Inflammatory macrophage (primary cell): ENCODE measurements around the gene OSBPL1A.

Experiments used
- DNase-seq, 2 donors: peaks; one replicate each; pipeline ENCODE4 v3.0.0-alpha.2; 2020 to 2022
- total RNA-seq, 18 experiments: gene quantifications; one replicate each; lab custom pipeline; 2026; ENCODE audit warnings: mixed read lengths in 6 of 18, inconsistent platforms in 2 of 18; lab: John Stamatoyannopoulos, UW

OSBPL1A gene
- 26.5 to 86.4 (median 55.1) reads per million in 18 experiments for total RNA-seq

GRCh38 chr18:24397694-24398368 is at the start of gene OSBPL1A:
TSS of gene OSBPL1A (minus strand) at chr18:24397824. CDS start at chr18:24377533, 20,291 bp downstream.
- peak; percentile 97 to 98 for DNase-seq

- no peak for DNase-seq
Measured at GRCh38 chr18:24446953-24447538, 49.4 kb upstream of the OSBPL1A start.

DNA sequence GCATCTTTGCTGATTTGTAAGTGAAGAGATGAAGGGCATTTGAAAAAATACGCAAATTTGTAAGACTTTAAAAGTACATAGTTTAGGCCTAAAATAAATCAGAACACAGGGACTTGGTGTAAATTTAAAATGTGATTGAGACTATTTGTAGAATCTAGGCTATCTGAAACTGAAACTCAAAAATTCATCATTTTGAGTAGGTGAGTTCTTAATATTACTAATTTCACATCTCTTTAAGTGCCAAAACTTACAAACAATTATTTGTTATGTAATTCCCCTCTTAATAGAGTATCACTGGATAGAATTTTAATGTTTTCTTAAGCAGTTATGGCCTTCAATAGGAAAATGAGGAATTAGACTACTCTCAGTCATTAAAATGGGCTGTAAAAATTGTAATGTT is 48.8 kb upstream of the OSBPL1A start:
- DNase-seq = no peak

GRCh38 chr18:24443870-24444269 is 46.2 kb upstream of the OSBPL1A start:
- DNase-seq = peak; percentile 28 to 33

GRCh38 chr18:24436939-24437338 is 39.3 kb upstream of the OSBPL1A start:
- no peak for DNase-seq

DNA sequence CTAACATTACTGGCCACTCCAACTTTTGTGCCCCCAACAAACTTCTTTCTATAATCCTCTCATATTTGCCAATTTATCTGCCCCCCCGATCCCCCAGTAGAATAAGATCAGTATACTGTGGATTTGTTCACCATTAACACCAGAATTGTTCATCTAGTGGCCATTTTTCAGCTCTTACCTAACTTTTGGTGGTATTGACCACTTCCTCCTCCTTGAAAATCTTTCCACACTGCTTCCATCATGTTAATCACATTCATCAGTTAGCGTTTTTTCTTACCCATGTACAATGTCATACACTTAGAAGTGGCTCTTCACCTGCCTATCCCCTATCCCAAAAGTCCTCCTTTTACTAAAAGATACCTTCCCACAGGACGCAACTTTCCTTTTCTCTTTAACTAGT is 35.0 kb upstream of the OSBPL1A start:
- peak in 1 of 2 donors; percentile 37 for DNase-seq

GRCh38 chr18:24429188-24429587 is 31.6 kb upstream of the OSBPL1A start:
- no peak for DNase-seq

- DNase-seq = no peak
Measured at GRCh38 chr18:24428709-24429108, 31.1 kb upstream of the OSBPL1A start.

GRCh38 chr18:24427484-24427883 is 29.9 kb upstream of the OSBPL1A start:
- peak in 1 of 2 donors; percentile 18 for DNase-seq

DNA sequence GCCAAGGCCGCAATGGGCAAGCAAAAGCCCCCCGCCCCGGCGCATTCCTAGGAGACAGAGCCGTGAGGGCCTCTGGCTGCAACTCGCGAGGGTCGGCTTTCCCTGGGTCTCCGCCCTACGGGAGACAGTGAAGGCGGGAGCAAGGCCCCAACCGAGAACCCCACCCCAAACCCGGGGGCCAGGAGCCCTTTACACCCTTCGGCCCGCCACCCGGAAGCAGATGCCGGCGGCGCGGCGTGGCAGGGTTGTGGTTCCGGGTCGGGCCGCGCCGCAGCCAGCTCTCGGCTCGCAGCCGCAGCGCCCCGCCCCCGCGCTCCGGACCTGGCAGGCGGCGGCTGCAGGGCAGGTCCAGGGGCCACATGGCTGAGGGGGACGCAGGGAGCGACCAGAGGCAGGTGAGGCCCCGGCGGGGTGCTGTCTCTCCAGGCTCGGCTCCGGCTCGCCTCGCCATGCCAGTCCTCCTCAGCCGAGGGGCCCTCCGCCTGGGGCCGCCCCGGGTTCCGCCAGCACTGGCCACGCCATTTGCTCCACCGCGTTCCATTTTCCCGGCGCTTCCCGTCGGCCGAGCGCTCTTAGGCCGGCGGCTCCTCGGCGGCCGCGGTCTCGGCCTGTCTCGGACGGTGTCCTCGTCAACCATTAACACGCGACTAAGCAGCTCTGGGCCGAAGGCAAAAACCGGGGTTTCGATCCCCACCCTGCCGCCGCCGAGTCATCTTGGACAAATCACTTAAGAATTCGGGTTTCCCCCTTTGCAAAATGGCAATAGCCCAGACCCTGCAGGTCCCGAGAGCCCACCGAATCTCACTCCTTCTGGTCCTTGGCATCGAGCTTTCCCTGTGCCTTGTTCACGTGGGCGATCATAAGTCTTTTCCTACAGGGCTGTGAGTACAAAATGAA is 29.0 kb upstream of the OSBPL1A start, which contains the start of gene IMPACT:
Gene IMPACT, plus strand, starts transcription at position 273 of the 897 bp plus-strand sequence. Its CDS starts 87 bp downstream, at position 360.
- peak; percentile 83 to 90 for DNase-seq

DNA sequence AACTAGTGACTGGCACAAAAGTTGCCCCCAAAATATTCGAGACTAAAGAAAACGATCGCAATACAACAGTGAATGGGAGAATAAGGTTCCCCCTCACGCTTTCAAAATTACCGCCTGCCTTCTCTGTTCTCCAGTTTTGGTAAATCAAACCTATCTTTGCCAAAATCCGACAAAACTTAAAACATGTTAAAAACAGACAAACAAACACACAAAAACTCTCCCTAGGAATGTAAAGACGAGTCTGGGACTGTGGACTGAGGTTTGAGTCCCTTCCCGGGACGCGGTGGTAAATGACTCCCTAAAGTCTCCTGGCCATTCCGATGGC is 28.4 kb upstream of the OSBPL1A start:
- DNase-seq = peak in 1 of 2 donors; percentile 2

DNA sequence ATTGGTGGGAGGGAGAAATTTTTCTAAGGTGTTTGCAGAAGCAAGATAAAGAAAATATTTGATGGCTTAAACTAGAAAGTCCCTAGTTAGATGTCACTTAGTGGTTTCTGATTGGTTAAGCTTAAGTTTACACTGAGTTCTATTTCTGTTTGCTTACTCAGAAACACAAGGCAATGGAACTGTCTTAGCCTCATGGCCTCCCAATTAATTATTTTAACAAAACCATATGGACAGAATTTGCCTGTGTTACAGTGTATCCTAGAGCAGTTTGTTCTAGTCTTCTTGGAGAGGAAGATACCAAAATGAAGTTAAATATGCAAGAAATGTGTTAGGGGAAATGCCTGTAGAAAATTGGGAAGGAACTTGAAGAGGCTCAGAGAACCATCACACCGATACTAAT is 24.2 kb upstream of the OSBPL1A start:
- DNase-seq = peak in 1 of 2 donors; percentile 7

DNA sequence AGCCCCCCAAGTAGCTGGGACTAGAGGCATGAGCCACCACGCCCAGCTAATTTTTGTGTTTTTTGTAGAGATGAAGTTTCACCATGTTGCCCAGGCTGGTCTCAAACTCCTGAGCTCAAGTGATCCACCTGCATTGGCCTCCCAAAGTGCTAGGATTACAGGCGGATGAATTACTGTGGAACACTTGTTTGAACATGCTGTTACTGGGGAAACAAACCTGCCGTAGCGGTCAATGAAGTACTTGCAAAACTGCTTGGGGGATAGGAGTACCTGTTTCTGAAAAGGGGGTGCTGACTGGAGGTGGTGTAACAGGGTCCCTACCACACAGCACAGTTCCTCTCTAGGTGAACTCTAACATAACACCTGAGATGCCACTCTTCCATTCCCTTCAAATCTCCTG is 22.9 kb upstream of the OSBPL1A start:
- no peak for DNase-seq

DNA sequence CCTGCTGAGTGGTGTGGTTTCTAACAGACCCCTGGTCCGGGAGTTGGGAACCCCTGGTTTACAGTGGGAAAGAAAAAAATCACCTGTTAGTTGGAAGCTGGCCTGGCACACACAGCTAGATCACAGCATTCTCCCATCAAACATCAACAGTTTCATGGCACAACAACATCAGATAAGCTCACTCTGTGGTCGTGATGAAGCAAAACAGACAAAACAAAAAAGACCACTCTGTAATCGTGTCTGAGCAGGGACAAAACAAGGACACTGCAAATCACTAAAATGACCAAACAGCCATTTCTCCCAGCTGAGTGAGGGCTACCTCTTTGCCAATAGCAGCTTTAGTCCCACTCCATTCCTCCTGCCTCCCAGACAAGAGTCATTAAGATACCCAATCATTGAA is 19.9 kb upstream of the OSBPL1A start:
- DNase-seq = no peak

GRCh38 chr18:24414349-24415003 is 16.9 kb upstream of the OSBPL1A start:
- DNase-seq = no peak

DNA sequence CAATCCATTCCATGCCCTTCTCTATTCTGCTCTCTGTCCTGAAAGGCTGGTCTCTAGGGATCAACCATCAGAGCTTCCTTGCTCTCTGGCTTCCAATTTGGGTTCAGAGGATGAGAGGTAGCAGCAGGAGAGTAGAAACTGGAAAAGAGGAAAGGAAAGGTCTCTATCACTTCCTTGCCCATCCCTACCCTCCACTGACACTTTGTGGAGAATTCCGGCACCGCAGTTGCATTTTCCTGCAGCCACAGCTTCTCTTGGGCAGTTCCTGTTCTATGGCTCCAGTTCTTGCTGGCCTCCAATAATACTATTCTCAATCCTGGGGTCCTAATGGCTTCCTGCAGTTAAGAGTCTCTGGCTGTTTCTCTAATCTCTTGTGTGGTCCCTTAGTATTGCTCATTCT is 15.5 kb upstream of the OSBPL1A start:
- peak in 1 of 2 donors; percentile 19 for DNase-seq

DNA sequence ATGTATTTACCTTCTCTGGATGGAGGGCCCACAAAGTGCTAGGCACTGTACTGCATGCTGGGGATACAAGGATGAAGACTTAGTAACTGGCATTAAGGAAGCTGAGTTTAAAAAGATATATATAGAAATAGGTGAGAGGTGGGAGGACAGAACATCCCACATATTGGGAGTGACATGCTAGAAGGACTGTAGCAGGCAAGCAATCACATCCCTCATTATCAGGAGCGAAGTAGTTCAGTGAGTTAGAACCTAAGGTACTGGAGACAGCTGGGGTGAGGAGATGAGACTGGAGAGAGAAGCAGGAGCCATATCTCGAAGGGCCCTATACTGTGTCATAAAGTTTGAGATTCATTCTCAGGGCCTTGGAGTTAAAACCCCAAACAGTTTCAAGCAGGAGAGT is 10.9 kb upstream of the OSBPL1A start:
- no peak for DNase-seq

DNA sequence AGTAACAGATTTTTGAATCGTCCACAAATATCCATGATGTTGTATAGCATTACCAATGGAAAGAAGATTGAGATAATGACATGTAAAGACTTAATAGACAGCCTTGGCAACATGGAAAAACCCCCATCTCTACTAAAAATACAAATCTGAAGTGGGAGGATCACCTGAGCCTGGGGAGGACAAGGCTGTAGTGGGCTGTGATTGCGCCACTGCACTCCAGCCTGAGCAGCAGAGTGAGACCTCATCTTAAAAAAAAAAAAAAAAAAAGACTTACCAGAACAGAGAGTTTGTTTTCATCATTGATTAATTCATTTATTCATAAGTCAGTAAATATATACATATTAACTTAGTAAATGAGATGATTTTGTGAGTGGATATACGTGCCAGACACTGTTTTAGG is 7.0 kb upstream of the OSBPL1A start:
- no peak for DNase-seq

GRCh38 chr18:24403076-24403475 is 5.5 kb upstream of the OSBPL1A start:
- no peak for DNase-seq

DNA sequence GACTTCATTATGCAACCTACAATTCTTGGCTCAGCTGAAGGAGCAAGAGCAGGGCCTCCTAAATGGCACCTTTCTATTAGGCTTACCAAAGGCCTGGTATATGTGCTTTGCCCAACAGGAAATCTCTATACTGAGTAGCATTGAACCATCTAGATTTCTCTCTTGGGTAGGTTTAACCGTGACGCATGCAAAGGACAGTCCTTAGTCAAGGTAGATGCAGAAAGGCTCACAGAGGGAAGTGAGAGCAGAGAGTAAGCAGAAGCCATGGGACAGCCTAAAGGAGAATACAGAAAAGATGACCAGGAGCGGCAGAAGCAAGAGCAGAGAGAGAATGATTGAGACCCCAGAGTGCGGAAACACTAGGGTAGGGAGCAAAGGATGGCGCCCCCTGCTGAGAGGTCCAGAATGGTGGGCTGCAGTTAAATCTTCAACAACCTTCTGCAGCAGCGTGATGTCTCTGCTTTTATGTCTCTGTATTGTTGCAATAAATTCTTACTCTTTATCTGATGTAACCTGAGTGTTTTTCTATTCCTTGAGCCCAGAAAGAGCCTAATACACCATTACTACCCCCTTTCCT is 4.7 kb upstream of the OSBPL1A start:
- no peak for DNase-seq

DNA sequence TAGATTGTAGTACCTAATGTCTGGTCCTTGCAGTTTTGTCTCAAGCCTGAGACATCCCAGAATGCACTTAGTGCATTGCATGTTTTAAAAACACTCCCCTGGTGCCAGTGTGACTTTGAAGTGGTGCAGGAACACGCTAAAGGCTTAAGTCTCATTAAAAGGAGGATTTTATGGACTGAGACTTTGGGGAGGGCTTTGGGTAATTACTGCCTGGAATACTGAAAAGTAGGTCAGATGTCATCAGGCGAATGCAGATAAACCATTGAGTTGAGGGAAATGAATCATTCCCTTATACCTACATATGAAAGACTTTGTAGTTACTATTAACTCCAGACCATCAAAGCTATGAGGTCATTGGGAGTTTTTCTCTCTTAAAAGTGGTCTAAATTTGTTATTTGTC is 3.0 kb upstream of the OSBPL1A start:
- no peak for DNase-seq

- peak; percentile 28 to 46 for DNase-seq
Measured at GRCh38 chr18:24398540-24398939, 916 bp upstream of the OSBPL1A start.
